Gastroesophageal sphincter (tissue), 3 donors: ENCODE measurements around the gene JOSD2.

Experiments
- EP300 ChIP-seq: sonication (generic); formaldehyde crosslinking; IDR thresholded peaks from one replicate; pipeline ENCODE4 v1.6.1; 2017; ENCODE audit warnings: antibody characterized with exemption, mild to moderate bottlenecking
- POLR2A ChIP-seq, 2 donors: fragments of 450-650 bp; IDR thresholded peaks; one replicate each; pipeline ENCODE4 v1.6.1; 2017; ENCODE audit warnings: antibody characterized with exemption in 2 of 2, mild to moderate bottlenecking in 2 of 2, moderate library complexity in 1 of 2
- TF ChIP-seq, protein P1 (sequence below), 4 experiments: fragments of 200-600 bp in 2 of 4; fragments of 450-650 bp in 2 of 4; sonication (generic) in 1 of 4; IDR thresholded peaks; one replicate each; pipeline ENCODE4 v1.5.1; 2017 to 2019; ENCODE audit warnings: antibody characterized with exemption in 4 of 4, mild to moderate bottlenecking in 2 of 4, moderate library complexity in 2 of 4

DNA sequence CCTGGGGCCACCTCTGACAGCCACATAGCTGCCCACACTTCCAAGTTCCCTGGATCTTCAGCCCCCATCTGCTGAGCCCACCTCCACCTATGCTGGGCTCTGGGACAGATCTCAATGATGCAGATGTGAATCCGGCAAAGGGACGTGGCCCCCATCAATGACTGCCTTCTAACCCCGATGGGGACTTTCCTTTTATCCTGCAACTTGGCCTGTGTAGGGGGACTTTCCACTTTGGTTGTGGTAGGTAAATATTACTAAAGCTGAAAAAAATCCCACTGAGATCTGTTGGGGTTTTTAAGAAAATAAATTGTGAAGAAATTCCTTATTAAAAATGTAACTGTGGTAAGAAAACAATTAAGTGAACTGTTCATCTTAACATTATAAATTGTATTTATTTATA lies 23.5 kb upstream of the JOSD2 start:
- TF ChIP-seq, protein P1, sequence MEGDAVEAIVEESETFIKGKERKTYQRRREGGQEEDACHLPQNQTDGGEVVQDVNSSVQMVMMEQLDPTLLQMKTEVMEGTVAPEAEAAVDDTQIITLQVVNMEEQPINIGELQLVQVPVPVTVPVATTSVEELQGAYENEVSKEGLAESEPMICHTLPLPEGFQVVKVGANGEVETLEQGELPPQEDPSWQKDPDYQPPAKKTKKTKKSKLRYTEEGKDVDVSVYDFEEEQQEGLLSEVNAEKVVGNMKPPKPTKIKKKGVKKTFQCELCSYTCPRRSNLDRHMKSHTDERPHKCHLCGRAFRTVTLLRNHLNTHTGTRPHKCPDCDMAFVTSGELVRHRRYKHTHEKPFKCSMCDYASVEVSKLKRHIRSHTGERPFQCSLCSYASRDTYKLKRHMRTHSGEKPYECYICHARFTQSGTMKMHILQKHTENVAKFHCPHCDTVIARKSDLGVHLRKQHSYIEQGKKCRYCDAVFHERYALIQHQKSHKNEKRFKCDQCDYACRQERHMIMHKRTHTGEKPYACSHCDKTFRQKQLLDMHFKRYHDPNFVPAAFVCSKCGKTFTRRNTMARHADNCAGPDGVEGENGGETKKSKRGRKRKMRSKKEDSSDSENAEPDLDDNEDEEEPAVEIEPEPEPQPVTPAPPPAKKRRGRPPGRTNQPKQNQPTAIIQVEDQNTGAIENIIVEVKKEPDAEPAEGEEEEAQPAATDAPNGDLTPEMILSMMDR (IDR thresholded peaks at IDR 0.05), result no peak
- TF ChIP-seq POLR2A (IDR thresholded peaks at IDR 0.05), result no peak
- TF ChIP-seq EP300, result no peak
